COLO668 (cell line): Measurements from ENCODE around the gene RAB10.
"Not testable (repeated sequence)": the region's sequence is repeated elsewhere in the genome, so short reads cannot be mapped to it uniquely, and the experiment has no call there.

Experiments
- DNase-seq: peaks from one replicate; lab custom pipeline; 2025; ENCODE audit not compliant: unreplicated experiment; lab: John Stamatoyannopoulos, UW

RAB10 gene

DNA sequence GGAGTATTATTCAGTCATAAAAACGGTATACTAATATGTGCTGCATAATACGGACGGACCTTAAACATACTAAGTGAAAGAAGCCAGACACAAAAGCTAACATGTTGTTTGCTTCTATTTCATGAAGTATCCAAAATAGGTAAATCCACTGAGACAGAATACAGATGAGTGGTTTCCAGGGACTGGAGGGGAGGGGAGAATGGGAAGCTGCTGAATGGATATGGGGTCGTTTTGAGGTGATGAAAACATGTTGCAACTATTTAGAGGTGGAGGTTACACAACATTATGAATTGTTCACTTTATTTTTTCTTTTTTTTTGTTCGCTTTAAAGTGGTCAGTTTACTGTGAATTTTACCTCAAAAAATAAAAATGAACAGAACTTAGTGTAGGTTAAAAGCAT is 52.9 kb downstream of the RAB10 start:
- no peak for DNase-seq

DNA sequence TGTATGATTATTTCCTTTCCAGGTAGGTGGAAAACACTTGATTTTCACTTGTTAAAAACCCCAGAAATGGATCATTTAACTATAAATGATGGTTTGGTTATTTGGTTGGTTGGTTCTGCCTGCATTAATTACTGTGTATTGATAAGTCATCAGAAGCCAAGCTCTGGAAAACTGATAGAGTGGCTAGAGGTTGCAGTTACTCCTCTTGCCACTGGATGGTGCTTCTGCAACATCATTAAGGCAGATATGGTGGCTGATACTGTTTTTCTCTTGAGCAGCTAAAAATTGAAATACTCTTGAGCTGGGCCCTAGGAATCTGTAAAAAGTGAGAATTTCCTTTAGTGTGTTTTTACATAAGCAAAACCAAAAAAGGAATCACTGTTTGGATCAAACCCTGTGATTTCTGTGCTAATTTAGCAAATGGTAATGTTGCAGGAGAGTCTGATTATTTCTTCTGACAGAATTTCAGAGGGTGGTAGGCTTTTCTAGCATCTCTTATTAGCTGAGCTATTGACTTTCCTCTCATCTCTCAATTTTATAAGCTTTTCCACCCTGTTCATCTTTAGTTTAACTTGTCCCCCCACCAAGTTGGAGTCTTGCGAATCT is 54.3 kb downstream of the RAB10 start:
- no peak for DNase-seq

DNA sequence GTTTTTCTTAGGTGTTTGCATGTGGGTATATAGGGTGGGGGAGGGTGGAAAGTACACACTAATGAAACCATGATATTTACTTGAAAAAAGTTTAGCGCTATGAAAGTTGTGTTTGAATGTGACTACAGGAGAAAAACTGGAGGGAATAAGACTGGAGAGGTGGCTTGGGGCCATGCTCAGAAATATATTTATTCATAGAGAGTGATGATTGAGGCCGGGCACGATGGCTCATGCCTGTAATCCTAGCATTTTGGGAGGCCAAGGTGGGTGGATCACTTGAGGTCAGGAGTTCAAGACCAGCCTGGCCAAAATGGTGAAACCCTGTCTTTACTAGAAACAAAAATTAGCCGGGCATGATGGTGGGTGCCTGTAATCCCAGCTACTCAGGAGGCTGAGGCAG is 55.0 kb downstream of the RAB10 start:
- not testable (repeated sequence) for DNase-seq

DNA sequence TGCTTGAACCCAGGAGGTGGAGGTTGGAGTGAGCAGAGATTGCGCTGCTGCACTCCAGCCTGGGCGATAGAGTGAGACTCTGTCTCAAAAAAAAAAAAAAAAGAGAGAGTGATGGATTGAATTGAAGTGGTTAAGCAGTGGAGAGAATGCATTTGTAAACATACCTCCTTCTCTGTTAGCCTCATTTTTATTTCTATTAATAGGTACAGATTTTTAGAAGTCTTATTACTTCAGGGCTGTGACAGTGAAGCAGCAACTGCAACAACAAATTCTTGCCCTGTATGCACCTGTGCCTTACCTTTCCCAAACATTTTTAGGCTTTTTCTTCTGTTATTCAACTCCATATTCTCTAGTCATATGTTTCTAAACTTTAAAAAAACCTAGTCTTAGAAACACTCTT is 55.5 kb downstream of the RAB10 start:
- DNase-seq: no peak

DNA sequence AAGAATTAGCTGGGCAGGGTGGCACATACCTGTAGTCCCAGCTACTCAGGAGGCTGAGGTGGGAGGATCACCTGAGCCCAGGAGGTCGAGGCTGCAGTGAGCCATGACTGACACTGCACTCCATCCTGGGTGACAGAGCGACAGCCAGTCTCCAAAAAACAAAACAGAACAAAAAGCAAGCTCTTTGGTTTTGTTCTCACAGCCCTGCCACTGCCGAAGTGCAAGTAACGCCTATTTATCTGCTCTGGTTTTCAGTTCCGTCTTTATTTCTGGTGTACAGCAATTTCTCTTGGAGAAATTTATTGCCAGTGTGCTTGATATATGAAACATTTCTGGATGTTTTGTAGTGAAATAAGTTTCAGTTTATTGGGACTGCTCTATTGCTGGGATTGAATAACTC is 61.9 kb downstream of the RAB10 start:
- DNase-seq: no peak

DNA sequence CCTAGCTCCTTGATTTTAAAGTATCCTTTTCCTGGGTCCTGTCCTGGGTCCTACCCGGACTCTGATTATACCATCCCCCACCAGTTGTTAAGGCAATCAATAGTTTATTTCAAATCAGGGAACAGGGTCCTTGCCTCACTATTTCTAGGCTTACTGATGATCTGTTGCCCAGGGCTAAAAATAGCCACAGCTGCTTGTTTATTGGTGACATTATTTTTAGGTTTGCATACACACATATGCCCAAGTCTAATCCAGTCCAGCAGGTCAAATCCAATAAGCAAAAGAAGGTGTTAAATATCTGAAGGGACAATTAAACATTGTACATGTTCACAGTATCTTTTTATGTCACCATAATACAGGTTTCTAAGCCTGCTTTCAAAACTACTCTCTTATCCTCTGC is 66.0 kb downstream of the RAB10 start:
- DNase-seq: no peak

DNA sequence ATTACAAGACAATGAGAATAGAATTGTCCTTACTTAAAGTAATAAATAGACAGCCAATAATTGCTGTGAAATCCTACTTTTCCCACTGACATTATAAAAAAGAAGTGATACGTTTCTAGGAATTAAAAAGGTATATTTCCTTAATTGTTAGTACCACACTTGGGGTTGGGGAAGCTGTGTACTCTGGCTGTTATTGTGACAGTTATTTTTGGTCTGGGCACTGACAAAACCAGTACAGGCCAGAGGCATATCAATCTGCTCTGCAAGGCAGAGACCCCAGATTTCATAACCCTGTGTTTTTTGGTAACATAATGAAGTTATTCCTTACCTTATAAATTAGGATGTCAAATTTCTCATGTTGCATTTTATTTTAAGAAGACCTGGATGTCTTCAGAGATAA is 66.5 kb downstream of the RAB10 start:
- DNase-seq: no peak

DNA sequence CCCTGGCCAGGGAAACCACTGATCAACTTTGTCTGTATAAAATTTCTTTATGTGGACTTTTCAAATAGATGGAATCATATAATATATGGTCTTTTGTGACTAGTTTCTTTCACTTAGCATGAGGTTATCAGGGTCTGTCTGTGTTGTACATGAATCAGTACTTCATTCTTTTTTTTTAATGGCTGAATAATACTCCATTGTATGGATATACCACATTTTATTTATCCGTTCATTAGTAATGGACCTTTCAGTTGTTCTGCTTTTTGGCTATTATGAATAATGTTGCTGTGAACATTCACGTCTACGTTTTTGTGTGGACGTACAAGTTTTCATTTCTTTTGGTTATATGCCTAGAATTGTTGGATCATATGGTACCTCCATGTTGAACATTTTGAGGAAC is 69.9 kb downstream of the RAB10 start:
- no peak for DNase-seq

DNA sequence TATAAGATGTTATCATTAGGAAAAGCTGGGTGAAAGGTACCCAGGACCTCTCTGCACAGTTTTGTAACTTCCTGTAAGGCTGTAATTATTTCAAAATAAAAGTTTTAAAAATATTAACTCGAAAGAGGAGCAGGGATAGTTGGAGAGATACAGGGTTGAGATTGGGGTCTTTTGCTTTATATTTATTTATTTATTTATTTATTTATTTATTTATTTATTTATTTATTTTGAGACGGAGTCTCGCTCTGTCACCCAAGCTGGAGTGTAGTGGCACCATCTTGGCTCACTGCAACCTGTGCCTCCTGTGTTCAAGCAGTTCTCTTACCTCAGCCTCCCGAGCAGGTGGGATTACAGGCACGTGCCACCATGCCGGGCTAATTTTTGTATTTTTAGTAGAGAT is 74.8 kb downstream of the RAB10 start:
- DNase-seq: not testable (repeated sequence)

DNA sequence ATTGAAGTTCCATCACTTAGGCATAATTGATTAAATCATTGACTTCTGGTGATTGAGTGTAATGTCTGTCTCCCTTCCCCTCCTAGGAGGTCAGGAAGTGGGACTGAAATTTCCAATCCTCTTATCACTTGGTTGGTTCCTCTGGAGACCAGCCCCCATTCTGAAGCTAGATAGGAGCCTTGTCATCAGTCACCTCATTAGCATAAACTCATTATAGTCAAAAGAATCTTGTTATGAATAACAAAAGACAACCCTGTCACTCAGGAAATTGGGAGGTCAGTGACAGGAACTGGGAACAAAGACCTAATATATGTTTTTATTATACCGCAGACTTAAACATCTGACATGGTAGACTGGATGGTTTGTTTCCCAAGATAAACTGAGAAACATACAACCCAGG is 78.3 kb downstream of the RAB10 start:
- DNase-seq: no peak

DNA sequence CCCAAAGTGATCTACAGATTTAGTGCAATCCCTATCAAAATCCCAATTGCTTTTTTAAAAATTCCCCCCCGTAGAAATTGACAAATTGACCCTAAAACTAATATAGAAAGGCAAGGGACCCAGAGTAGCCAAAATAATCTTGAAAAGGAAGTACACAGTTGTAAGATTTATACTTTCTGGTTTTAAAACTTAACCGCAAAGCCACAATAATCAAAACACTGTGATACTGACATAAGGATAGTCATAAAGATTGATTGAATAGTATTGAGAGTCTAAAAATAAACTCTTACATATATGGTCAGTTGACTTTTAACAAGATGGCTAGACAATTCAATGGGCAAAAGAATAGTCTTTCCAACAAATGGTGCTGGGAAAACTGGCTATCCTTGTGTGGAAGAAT is 80.3 kb downstream of the RAB10 start:
- DNase-seq: no peak

DNA sequence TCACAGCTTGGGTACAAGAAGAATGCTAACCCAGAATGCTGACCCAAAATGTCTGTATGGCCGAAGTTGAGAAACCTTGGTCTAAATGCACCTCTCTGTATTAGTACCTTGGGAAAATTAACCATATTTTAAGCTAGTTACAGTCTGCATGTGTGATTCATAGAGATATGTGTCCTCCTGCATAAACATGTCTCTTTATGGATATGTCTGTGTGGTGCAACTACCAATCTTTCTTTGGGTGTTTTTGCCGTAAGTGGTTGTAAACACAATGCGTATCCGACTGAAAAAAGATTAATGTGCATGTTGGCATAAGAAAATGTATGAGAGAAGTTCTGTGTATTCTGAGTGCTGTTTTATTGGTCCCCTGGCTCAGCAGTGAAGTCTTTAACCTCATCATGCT is 84.8 kb downstream of the RAB10 start:
- no peak for DNase-seq

DNA sequence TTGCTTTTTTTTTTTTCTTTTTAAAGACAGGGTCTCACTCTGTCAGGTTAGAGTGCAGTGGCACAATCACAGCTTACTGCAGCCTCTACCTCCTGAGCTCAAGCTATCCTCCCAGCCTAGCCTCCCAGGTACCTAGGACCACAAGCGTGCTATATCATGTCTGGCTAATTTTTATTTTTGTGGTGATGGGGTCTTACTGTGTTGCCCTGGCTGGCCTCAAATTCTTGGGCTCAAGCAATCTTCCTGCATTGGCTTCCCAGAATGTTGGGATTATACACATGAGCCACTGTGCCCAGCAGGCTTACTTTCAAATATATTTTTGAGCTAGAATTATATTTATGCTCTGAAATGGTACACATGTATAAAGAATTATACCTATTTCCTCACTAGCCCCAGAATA is 85.6 kb downstream of the RAB10 start:
- DNase-seq: no peak

DNA sequence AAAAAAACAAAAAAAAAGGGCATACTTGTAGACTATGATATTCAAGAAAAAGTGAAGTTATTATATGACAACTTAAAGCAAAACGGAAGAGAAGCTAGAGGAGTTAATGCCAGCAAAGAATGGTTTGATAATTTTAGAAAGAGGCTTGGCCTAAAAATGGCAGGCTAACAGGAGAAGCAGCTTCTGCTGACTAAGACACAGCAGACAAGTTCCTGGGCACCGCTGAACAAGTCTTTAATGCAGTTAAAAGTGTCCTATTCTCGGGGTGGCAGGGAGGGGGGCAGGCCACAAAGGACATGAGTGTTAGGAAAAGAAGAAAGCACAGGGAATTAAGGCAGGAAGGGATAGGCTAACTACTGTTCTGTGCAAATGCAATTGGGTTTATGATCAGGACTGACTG is 88.7 kb downstream of the RAB10 start:
- DNase-seq: no peak

DNA sequence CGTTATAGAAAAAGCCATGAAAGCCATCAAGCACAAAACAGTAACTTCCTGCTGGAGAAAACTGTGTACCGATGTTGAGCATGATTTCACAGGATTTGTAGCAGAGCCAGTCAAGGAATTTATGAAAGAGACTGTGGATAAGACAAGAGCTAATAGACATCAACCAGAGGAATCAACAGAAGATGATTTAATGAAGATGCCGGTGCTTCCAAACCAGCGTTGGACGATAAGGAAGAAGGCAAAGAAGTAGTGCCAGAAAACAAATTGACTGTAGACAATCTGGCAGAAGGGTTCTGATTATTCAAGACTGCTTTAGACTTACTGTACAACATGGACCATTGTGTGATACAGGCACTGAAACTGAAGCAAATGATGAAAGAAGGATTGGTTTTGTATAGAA is 89.5 kb downstream of the RAB10 start:
- DNase-seq: no peak

DNA sequence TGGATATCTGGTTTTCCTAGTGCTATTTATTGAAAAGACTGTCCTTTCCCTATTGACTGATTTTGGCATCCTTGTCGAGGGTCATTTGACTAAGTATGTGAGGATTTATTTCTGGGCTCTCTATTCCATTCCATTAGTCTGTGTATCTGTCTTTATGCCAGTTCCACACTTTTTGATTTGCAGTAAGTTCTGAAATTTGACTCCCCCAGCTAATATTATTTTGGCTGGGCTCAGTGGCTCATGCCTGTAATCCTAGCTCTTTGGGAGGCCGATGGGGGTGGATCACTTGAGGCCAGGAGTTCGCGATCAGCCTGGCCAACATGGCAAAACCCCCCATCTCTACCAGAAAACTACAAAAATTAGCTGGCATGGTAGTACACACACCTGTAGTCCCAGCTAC is 92.2 kb downstream of the RAB10 start:
- DNase-seq: no peak

DNA sequence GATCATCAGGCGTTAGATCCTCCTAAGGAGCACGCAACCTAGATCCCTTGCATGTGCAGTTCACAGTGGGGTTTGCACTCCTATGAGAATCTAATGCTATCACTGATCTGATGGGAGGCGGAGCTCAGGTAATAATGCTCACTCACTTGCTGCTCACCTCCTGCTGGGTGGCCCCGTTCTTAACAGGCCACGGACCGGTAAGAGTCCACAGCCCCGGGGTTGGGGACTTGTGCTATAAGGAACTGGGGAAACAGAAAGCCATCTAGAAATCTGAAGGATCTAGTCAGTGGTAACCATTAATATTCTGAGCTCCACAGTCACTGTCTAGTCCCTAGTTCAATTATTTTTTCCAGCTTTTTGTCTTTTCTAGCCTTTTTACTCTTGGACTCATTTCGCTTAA is 94.3 kb downstream of the RAB10 start:
- no peak for DNase-seq

DNA sequence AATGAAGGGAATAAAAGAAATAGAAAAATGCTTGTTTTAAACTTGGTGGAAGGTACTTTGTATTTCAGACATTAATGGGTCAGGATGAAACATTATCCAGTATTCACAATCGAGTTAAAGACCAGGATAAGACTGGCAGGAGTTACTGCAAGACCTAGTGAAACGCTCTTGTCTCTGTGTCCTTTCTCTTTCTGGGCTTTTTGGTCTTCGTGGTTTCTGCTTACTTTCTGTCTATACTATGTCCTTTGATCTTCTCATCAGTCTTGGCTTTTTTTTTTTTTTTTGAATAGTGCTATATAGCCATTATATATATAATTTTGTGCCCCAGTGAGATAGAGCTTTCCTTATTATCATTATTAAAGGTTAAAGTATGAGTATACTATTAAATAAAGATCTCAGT is 96.9 kb downstream of the RAB10 start:
- no peak for DNase-seq

DNA sequence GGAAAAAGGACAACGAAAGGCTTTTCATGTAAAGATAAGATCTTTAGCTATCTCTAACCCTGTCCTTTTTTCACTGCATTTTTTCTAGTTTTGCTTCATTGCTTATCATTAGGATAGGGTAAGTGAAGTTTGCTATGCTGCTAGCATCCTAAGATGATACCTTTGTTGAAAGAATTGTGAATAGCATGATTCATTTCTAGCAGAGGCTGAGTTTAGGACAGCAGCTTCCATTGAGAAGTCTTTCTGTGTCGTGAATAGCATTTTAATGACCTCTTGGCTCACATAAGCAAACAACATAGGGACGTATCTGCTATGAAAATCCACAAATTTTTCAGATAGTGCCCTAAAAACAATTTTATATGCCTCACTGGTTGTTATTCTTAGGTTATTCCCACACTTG is 102.6 kb downstream of the RAB10 start:
- DNase-seq: no peak

DNA sequence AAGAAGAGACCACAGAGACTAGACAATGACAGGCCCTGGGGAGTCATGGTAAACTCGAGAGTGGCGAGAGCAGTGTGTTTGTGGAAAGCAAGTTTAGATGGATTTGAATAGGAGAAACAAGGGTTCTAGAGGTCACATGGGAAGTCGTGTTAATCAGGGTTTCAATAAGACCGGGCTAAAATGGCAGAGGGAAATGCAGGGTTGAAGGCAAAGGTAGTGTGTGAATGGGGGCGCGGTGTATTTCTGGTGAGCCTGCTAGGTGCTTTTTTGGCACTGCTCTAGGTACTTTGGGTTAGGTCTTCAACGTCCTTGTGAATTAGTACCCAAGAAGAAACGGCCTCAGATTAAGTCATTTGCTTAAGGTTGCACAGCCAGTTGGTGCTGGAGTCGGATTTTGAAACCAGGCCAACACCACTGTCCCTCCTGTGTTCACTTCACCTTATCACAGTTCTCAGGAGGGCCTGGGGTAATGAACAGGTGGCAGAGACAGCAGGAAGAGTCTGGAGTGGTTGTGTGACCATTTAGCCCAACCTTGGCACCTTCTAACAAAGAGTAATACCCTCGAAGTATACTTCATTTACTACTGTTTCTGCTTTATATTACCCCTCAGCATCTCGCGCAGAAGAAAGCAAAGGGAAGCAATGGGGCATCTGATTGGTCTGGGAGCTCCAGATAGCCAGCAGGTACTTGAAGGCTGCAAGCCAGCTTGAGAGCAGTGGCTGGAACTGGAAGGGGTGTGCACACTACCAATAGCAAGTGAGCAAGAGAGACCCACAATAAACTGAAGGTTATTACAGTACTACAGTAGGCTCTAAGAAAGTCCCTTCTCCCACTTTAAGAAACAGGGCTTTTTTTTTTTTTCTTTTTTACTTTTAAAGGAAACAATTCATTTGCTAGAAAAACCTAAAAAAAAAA is 105.6 kb downstream of the RAB10 start:
- no peak for DNase-seq

DNA sequence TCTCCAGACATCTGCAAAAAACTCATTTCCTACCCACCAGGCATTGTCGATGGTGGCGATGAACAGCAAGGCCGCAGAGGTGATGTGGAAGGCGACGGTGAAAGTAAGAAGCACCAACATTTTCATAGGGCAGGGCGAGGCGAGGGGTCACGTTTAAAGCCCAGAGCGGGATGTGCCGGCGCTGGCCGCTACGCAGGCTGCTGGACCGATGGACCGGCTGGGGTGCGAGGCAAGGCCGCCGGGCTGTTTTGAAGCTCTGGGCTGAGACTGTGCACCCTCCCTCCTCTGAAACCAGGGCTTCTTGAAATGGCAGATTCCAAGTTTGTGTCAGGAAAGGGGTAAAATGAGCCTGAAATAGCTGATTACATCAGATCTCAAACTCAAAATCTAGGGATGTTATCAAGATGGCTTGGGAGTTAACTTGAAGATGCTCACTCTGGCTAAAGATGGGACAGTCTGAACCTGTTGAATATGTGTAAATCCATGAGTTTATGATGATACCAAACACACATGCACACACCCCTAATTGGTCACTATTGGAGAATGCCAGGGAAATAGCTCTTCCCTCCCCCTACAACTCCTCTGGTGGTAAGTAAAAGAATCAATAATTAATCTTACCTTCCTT is 107.4 kb downstream of the RAB10 start:
- no peak for DNase-seq

DNA sequence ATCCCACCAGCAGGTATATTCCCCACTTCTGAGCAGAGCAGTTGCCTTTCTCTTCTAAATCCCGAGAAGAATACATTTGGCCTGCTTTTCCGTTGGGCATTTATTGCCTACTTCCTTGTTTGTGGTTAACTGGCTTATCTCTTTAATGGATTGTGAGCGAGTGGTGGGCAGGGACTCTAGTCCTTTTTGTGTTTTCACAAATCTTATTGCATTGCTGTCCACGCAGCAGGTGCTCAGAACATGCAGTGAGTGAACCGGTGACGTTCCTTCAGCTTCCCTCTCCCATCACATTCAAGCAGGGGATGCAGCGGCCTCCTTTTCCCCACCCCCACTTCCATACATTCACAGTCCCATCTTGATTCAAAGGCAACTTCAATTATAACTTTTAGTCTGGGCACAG is 110.1 kb downstream of the RAB10 start:
- peak; percentile 26 for DNase-seq
